ENCODE measurements around the gene COL16A1.

The COL16A1 gene

GRCh38 chr1:31702836-31703404 lies 897 bp downstream of the COL16A1 start:
- 91% methylated on average over 8 of the region's 8 CpGs for WGBS
- peaks cover 22% of the 10 kb centered on the region for H3K4me1 ChIP-seq (ENCODE audit: insufficient read depth, low read length)
- no peaks in the 10 kb centered on the region for H3K27me3 ChIP-seq (ENCODE audit: insufficient read depth, low read length)
- no peak overlapping the region for H3K9ac ChIP-seq (ENCODE audit: low read depth, low read length)
- H3K36me3 ChIP-seq (ENCODE audit: insufficient read depth, low read length): peaks cover 3% of the 10 kb centered on the region; the same call in 1 of the 2 replicates
- no peaks in the 10 kb centered on the region for H3K9me3 ChIP-seq (ENCODE audit: insufficient read depth, low read depth, low read length)
- peak overlapping the region; percentile 58; the same call in 1 of the 2 replicates for H3K4me3 ChIP-seq (ENCODE audit: low read length)
- no peak overlapping the region for H3K27ac ChIP-seq (ENCODE audit: low read depth, low read length)

GRCh38 chr1:31701091-31701736 lies 2.6 kb downstream of the COL16A1 start:
- H3K4me3 ChIP-seq (ENCODE audit: low read length): no peak overlapping the region
- H3K27me3 ChIP-seq (ENCODE audit: insufficient read depth, low read length): no peaks in the 10 kb centered on the region
- H3K36me3 ChIP-seq (ENCODE audit: insufficient read depth, low read length): peaks cover 3% of the 10 kb centered on the region; the same call in 1 of the 2 replicates
- 77% methylated on average over 10 of the region's 10 CpGs for WGBS
- peak overlapping the region; percentile 13; the same call in 1 of the 2 replicates for H3K27ac ChIP-seq (ENCODE audit: low read depth, low read length)
- peaks cover 22% of the 10 kb centered on the region for H3K4me1 ChIP-seq (ENCODE audit: insufficient read depth, low read length)
- H3K9ac ChIP-seq (ENCODE audit: low read depth, low read length): 0 out of 2 replicates have a peak overlapping the region, but pooled peaks have one; percentile 16
- H3K9me3 ChIP-seq (ENCODE audit: insufficient read depth, low read depth, low read length): no peaks in the 10 kb centered on the region

GRCh38 chr1:31700468-31701090 lies 3.2 kb downstream of the COL16A1 start:
- H3K36me3 ChIP-seq (ENCODE audit: insufficient read depth, low read length): peaks cover 3% of the 10 kb centered on the region; the same call in 1 of the 2 replicates
- 81% methylated on average over 7 of the region's 7 CpGs for WGBS
- H3K9me3 ChIP-seq (ENCODE audit: insufficient read depth, low read depth, low read length): no peaks in the 10 kb centered on the region
- peaks cover 19% of the 10 kb centered on the region for H3K4me1 ChIP-seq (ENCODE audit: insufficient read depth, low read length)
- no peak overlapping the region; the same call in 1 of the 2 replicates for H3K27ac ChIP-seq (ENCODE audit: low read depth, low read length)
- 0 out of 2 replicates have a peak overlapping the region, but pooled peaks have one; percentile 16 for H3K9ac ChIP-seq (ENCODE audit: low read depth, low read length)
- H3K4me3 ChIP-seq (ENCODE audit: low read length): no peak overlapping the region
- H3K27me3 ChIP-seq (ENCODE audit: insufficient read depth, low read length): no peaks in the 10 kb centered on the region

- Histone ChIP-seq H3K27ac (ENCODE audit: low read depth, low read length) (no peak overlapping the region), H3K36me3 (ENCODE audit: insufficient read depth, low read length) (peaks cover 3% of the 10 kb centered on the region; the same call in 1 of the 2 replicates), H3K4me3 (ENCODE audit: low read length) (no peak overlapping the region), H3K9me3 (ENCODE audit: insufficient read depth, low read depth, low read length) (no peaks in the 10 kb centered on the region), H3K9ac (ENCODE audit: low read depth, low read length) (no peak overlapping the region), H3K27me3 (ENCODE audit: insufficient read depth, low read length) (no peaks in the 10 kb centered on the region), H3K4me1 (ENCODE audit: insufficient read depth, low read length) (peaks cover 10% of the 10 kb centered on the region)
- 90% methylated on average over 10 of the region's 10 CpGs for WGBS
Measured at GRCh38 chr1:31699341-31699891, 4.4 kb downstream of the COL16A1 start.

GRCh38 chr1:31697369-31697984 lies 6.3 kb downstream of the COL16A1 start:
- Histone ChIP-seq H3K4me3 (ENCODE audit: low read length) (no peak overlapping the region), H3K36me3 (ENCODE audit: insufficient read depth, low read length) (peaks cover 3% of the 10 kb centered on the region; the same call in 1 of the 2 replicates), H3K9me3 (ENCODE audit: insufficient read depth, low read depth, low read length) (no peaks in the 10 kb centered on the region), H3K27ac (ENCODE audit: low read depth, low read length) (no peak overlapping the region), H3K4me1 (ENCODE audit: insufficient read depth, low read length) (peaks cover 9% of the 10 kb centered on the region), H3K27me3 (ENCODE audit: insufficient read depth, low read length) (no peaks in the 10 kb centered on the region), H3K9ac (ENCODE audit: low read depth, low read length) (no peak overlapping the region)
- 85% methylated on average over 12 of the region's 12 CpGs for WGBS

GRCh38 chr1:31696242-31696641 lies 7.6 kb downstream of the COL16A1 start:
- Histone ChIP-seq H3K36me3 (ENCODE audit: insufficient read depth, low read length) (peaks cover 3% of the 10 kb centered on the region; the same call in 1 of the 2 replicates), H3K27ac (ENCODE audit: low read depth, low read length) (no peak overlapping the region), H3K27me3 (ENCODE audit: insufficient read depth, low read length) (no peaks in the 10 kb centered on the region), H3K9me3 (ENCODE audit: insufficient read depth, low read depth, low read length) (no peaks in the 10 kb centered on the region), H3K4me1 (ENCODE audit: insufficient read depth, low read length) (peaks cover 7% of the 10 kb centered on the region), H3K4me3 (ENCODE audit: low read length) (no peak overlapping the region), H3K9ac (ENCODE audit: low read depth, low read length) (no peak overlapping the region)
- WGBS: 94% methylated on average over 4 of the region's 4 CpGs

GRCh38 chr1:31695327-31695726 lies 8.5 kb downstream of the COL16A1 start:
- H3K9ac ChIP-seq (ENCODE audit: low read depth, low read length): no peak overlapping the region

GRCh38 chr1:31694964-31695313 lies 8.9 kb downstream of the COL16A1 start:
- Histone ChIP-seq H3K27me3 (ENCODE audit: insufficient read depth, low read length) (no peaks in the 10 kb centered on the region), H3K4me3 (ENCODE audit: low read length) (no peak overlapping the region), H3K4me1 (ENCODE audit: insufficient read depth, low read length) (no peaks in the 10 kb centered on the region; the same call in 1 of the 2 replicates), H3K36me3 (ENCODE audit: insufficient read depth, low read length) (peaks cover 3% of the 10 kb centered on the region; the same call in 1 of the 2 replicates), H3K9ac (ENCODE audit: low read depth, low read length) (no peak overlapping the region), H3K9me3 (ENCODE audit: insufficient read depth, low read depth, low read length) (no peaks in the 10 kb centered on the region), H3K27ac (ENCODE audit: low read depth, low read length) (no peak overlapping the region)
- WGBS: 90% methylated on average over 7 of the region's 8 CpGs

More at GRCh38 chr1:31695327-31695726, 8.5 kb downstream of the COL16A1 start:
- no peaks in the 10 kb centered on the region; the same call in 1 of the 2 replicates for H3K4me1 ChIP-seq (ENCODE audit: insufficient read depth, low read length)
- no peaks in the 10 kb centered on the region for H3K9me3 ChIP-seq (ENCODE audit: insufficient read depth, low read depth, low read length)
- H3K27me3 ChIP-seq (ENCODE audit: insufficient read depth, low read length): no peaks in the 10 kb centered on the region
- H3K27ac ChIP-seq (ENCODE audit: low read depth, low read length): no peak overlapping the region
- peaks cover 3% of the 10 kb centered on the region; the same call in 1 of the 2 replicates for H3K36me3 ChIP-seq (ENCODE audit: insufficient read depth, low read length)
- H3K4me3 ChIP-seq (ENCODE audit: low read length): no peak overlapping the region
- 88% methylated on average over 5 of the region's 5 CpGs for WGBS

- Histone ChIP-seq H3K4me1 (ENCODE audit: insufficient read depth, low read length) (peaks cover 5% of the 10 kb centered on the region; the same call in 1 of the 2 replicates), H3K27me3 (ENCODE audit: insufficient read depth, low read length) (no peaks in the 10 kb centered on the region), H3K4me3 (ENCODE audit: low read length) (no peak overlapping the region), H3K36me3 (ENCODE audit: insufficient read depth, low read length) (no peaks in the 10 kb centered on the region), H3K9ac (ENCODE audit: low read depth, low read length) (no peak overlapping the region), H3K9me3 (ENCODE audit: insufficient read depth, low read depth, low read length) (no peaks in the 10 kb centered on the region), H3K27ac (ENCODE audit: low read depth, low read length) (no peak overlapping the region)
- WGBS: 91% methylated on average over 12 of the region's 12 CpGs
Measured at GRCh38 chr1:31694069-31694963, 9.5 kb downstream of the COL16A1 start.

- Histone ChIP-seq H3K27ac (ENCODE audit: low read depth, low read length) (no peak overlapping the region), H3K4me1 (ENCODE audit: insufficient read depth, low read length) (peaks cover 7% of the 10 kb centered on the region; the same call in 1 of the 2 replicates), H3K4me3 (ENCODE audit: low read length) (no peak overlapping the region), H3K9me3 (ENCODE audit: insufficient read depth, low read depth, low read length) (no peaks in the 10 kb centered on the region), H3K27me3 (ENCODE audit: insufficient read depth, low read length) (no peaks in the 10 kb centered on the region), H3K9ac (ENCODE audit: low read depth, low read length) (no peak overlapping the region), H3K36me3 (ENCODE audit: insufficient read depth, low read length) (no peaks in the 10 kb centered on the region)
- 91% methylated on average over 10 of the region's 10 CpGs for WGBS
Measured at GRCh38 chr1:31693231-31693630, 10.6 kb downstream of the COL16A1 start.
